Hepatocyte (in vitro differentiated cells): Measurements from ENCODE around the gene WASF2. TPM values are rescaled to one million over a fixed set of nuclear protein-coding genes. Genes with fewer than 3 reads are reported as not detected.
"Not testable (repeated sequence)": the region's sequence is repeated elsewhere in the genome, so short reads cannot be mapped to it uniquely, and the experiment has no call there.

Experiments
- DNase-seq: peaks from one replicate; pipeline ENCODE4 v3.0.0-alpha.2; 2016; ENCODE audit warnings: low spot score
- H2AFZ ChIP-seq: fragments of 200-600 bp; sonication (generic); 2 replicates; pipeline ENCODE4 v1.6.0; 2016; ENCODE audit warnings: antibody characterized with exemption, mild to moderate bottlenecking
- H3K27ac ChIP-seq: fragments of 200-600 bp; sonication (generic); 2 replicates; pipeline ENCODE4 v1.5.1; 2016; ENCODE audit warnings: mild to moderate bottlenecking
- H3K27me3 ChIP-seq: fragments of 200-600 bp; sonication (generic); 2 replicates; pipeline ENCODE4 v1.6.1; 2016
- H3K36me3 ChIP-seq: fragments of 200-600 bp; sonication (generic); replicated peaks from 2 replicates; pipeline ENCODE4 v1.5.1; 2016; ENCODE audit warnings: low read depth; ENCODE audit not compliant: insufficient read depth
- H3K4me1 ChIP-seq: fragments of 200-600 bp; sonication (generic); 2 replicates; pipeline ENCODE4 v1.5.1; 2016; ENCODE audit warnings: mild to moderate bottlenecking, moderate library complexity; ENCODE audit not compliant: insufficient read depth
- H3K4me2 ChIP-seq: fragments of 200-600 bp; sonication (generic); 2 replicates; pipeline ENCODE4 v1.6.0; 2016
- H3K4me3 ChIP-seq: fragments of 200-600 bp; sonication (generic); 2 replicates; pipeline ENCODE4 v1.5.1; 2016; ENCODE audit warnings: mild to moderate bottlenecking
- H3K79me2 ChIP-seq: fragments of 200-600 bp; sonication (generic); 2 replicates; pipeline ENCODE4 v1.6.0; 2017; ENCODE audit warnings: mild to moderate bottlenecking
- H3K9me2 ChIP-seq: fragments of 200-600 bp; sonication (generic); replicated peaks from 2 replicates; pipeline ENCODE4 v1.6.0; 2017; ENCODE audit warnings: mild to moderate bottlenecking; ENCODE audit not compliant: insufficient read depth
- H3K9me3 ChIP-seq: fragments of 200-600 bp; sonication (generic); 2 replicates; pipeline ENCODE4 v1.5.1; 2016; ENCODE audit warnings: low read depth, mild to moderate bottlenecking
- H4K20me1 ChIP-seq: fragments of 200-600 bp; sonication (generic); 2 replicates; pipeline ENCODE4 v1.6.0; 2016; ENCODE audit warnings: mild to moderate bottlenecking; ENCODE audit not compliant: insufficient read depth, poor library complexity, severe bottlenecking
- CTCF ChIP-seq: fragments of 200-600 bp; sonication (generic); IDR thresholded peaks from 2 replicates; pipeline ENCODE4 v1.5.1; 2016; ENCODE audit warnings: antibody characterized with exemption, mild to moderate bottlenecking; ENCODE audit not compliant: poor library complexity
- EZH2 ChIP-seq: fragments of 200-600 bp; sonication (generic); IDR thresholded peaks from 2 replicates; pipeline ENCODE4 v1.6.1; 2016; ENCODE audit warnings: antibody characterized with exemption, mild to moderate bottlenecking, borderline replicate concordance
- EZH2phosphoT487 ChIP-seq: fragments of 200-600 bp; sonication (generic); IDR thresholded peaks from one replicate; pipeline ENCODE4 v1.6.1; 2018; ENCODE audit warnings: antibody characterized with exemption, mild to moderate bottlenecking, low read depth, moderate library complexity; ENCODE audit not compliant: unreplicated experiment, severe bottlenecking
- WGBS: methylation state at CpG from one replicate; pipeline ENCODE4 v1.1.6; 2016; ENCODE audit warnings: low lambda C conversion rate; ENCODE audit errors: missing lambda C conversion rate; 5-methylcytosine and 5-hydroxymethylcytosine counted together
- polyA plus RNA-seq: library from polyadenylated mRNA; unstranded; fragments of >200 nt; fragmentation: Nextera tagmentation; extraction: Ambion mirVana; gene quantifications from 2 replicates; pipeline ENCODE4 v1.2.1, GENCODE V29; 2016
- total RNA-seq: library from RNA; depleted of rRNA; stranded (reverse); fragments of >200 nt; gene quantifications from 2 replicates; pipeline ENCODE4 v1.2.3, GENCODE V29; 2014

WASF2 gene
- total and polyA plus RNA-seq, 2 experiments from 2014 or later: 28.5 to 45.6 TPM

GRCh38 chr1:27406362-27406680 lies 83.6 kb downstream of the WASF2 start:
- Histone ChIP-seq H3K27me3 (no peaks in the 10 kb centered on the region), H3K4me1 (peaks cover 17% of the 10 kb centered on the region), H3K36me3 (peaks cover 4% of the 10 kb centered on the region), H3K4me3 (no peak overlapping the region), H2AFZ (no peak overlapping the region), H3K9me2 (no peaks in the 10 kb centered on the region), H3K79me2 (no peaks in the 10 kb centered on the region), H3K4me2 (no peak overlapping the region), H3K9me3 (no peaks in the 10 kb centered on the region), H3K27ac (no peak overlapping the region), H4K20me1 (no peaks in the 10 kb centered on the region)
- 88% methylated on average over 4 of the region's 4 CpGs for WGBS
- DNase-seq: no peak
- TF ChIP-seq CTCF (no peak), EZH2 (no peak), EZH2phosphoT487 (no peak)

GRCh38 chr1:27405598-27406361 lies 84.2 kb downstream of the WASF2 start:
- not testable (repeated sequence) for H3K27ac ChIP-seq, H3K27me3 ChIP-seq, H3K9me2 ChIP-seq, DNase-seq, H3K9me3 ChIP-seq, H2AFZ ChIP-seq, H3K4me3 ChIP-seq, H4K20me1 ChIP-seq, H3K36me3 ChIP-seq, H3K4me2 ChIP-seq, H3K79me2 ChIP-seq
- WGBS: 70% methylated on average over 17 of the region's 18 CpGs
- H3K4me1 ChIP-seq: peaks cover 17% of the 10 kb centered on the region

- no peak overlapping the region for H2AFZ ChIP-seq
- TF ChIP-seq EZH2phosphoT487: no peak
- no peak for TF ChIP-seq CTCF
- no peak for TF ChIP-seq EZH2
- no peak overlapping the region for H3K27ac ChIP-seq
- no peaks in the 10 kb centered on the region for H3K9me2 ChIP-seq
- no peaks in the 10 kb centered on the region for H3K79me2 ChIP-seq
- H3K36me3 ChIP-seq: no peaks in the 10 kb centered on the region
- H3K9me3 ChIP-seq: no peaks in the 10 kb centered on the region
- H4K20me1 ChIP-seq: no peaks in the 10 kb centered on the region
- H3K4me2 ChIP-seq: no peak overlapping the region
- 64% methylated on average over 13 of the region's 13 CpGs for WGBS
- H3K4me1 ChIP-seq: peaks cover 17% of the 10 kb centered on the region
- DNase-seq: no peak
- H3K27me3 ChIP-seq: no peaks in the 10 kb centered on the region
- H3K4me3 ChIP-seq: no peak overlapping the region
These were observed 84.9 kb downstream of the WASF2 start for GRCh38 chr1:27405074-27405473.

GRCh38 chr1:27403931-27404330 lies 86.0 kb downstream of the WASF2 start:
- H3K9me2 ChIP-seq: no peaks in the 10 kb centered on the region
- TF ChIP-seq EZH2phosphoT487: no peak
- no peak for TF ChIP-seq CTCF
- no peak for TF ChIP-seq EZH2
- no peaks in the 10 kb centered on the region for H3K36me3 ChIP-seq
- no peak overlapping the region for H3K4me3 ChIP-seq
- H3K27me3 ChIP-seq: no peaks in the 10 kb centered on the region
- no peak overlapping the region for H3K4me2 ChIP-seq
- no peaks in the 10 kb centered on the region for H3K79me2 ChIP-seq
- no peak overlapping the region for H2AFZ ChIP-seq
- no peaks in the 10 kb centered on the region for H4K20me1 ChIP-seq
- H3K9me3 ChIP-seq: no peaks in the 10 kb centered on the region
- no peak for DNase-seq
- peak overlapping the region; percentile 72 for H3K27ac ChIP-seq
- peaks cover 17% of the 10 kb centered on the region for H3K4me1 ChIP-seq
